ENCODE results near the gene LRRC53. TPM values are rescaled to one million over a fixed set of nuclear protein-coding genes. Genes with fewer than 3 reads are reported as not detected.

The LRRC53 gene
- total RNA-seq, 2 experiments from 2014 or later = not detected

DNA sequence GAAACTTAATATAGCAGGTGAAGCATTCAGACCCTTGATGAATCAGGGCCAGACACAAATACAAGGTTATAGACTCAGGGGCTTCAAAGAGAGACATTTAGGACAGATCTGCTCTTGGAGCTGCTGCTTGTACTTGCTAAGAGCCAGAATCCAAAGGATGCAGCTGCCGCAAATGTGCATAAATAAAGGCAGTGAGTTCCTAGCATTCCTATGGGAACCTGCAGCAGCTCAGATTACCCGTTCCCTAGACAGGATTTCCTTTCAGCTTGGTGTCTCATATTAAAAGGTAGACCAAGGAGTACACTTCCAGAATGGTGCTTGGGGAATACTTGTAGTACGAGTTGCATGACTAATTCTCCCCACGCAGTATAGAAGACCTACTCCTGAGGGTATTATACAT lies 9.7 kb upstream of the LRRC53 start:
- no peaks in the 10 kb centered on the region for H3K36me3 Mint-ChIP-seq (ENCODE audit: low read depth)
- H3K27ac Mint-ChIP-seq = no peak overlapping the region
- no peaks in the 10 kb centered on the region for H3K4me1 Mint-ChIP-seq (ENCODE audit: low read depth)
- POLR2A ChIA-PET = no interaction called here
- H3K4me3 Mint-ChIP-seq = no peak overlapping the region
- intact Hi-C loops (cut with micrococcal nuclease) = no loop called here
- H3K27me3 Mint-ChIP-seq = peaks cover 2% of the 10 kb centered on the region
- TF ChIP-seq, protein P1, sequence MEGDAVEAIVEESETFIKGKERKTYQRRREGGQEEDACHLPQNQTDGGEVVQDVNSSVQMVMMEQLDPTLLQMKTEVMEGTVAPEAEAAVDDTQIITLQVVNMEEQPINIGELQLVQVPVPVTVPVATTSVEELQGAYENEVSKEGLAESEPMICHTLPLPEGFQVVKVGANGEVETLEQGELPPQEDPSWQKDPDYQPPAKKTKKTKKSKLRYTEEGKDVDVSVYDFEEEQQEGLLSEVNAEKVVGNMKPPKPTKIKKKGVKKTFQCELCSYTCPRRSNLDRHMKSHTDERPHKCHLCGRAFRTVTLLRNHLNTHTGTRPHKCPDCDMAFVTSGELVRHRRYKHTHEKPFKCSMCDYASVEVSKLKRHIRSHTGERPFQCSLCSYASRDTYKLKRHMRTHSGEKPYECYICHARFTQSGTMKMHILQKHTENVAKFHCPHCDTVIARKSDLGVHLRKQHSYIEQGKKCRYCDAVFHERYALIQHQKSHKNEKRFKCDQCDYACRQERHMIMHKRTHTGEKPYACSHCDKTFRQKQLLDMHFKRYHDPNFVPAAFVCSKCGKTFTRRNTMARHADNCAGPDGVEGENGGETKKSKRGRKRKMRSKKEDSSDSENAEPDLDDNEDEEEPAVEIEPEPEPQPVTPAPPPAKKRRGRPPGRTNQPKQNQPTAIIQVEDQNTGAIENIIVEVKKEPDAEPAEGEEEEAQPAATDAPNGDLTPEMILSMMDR (IDR thresholded peaks at IDR 0.05) = no peak
- ATAC-seq = no peak
- CTCF ChIA-PET = no interaction called here
- no peak for DNase-seq
- no peaks in the 10 kb centered on the region for H3K9me3 Mint-ChIP-seq

DNA sequence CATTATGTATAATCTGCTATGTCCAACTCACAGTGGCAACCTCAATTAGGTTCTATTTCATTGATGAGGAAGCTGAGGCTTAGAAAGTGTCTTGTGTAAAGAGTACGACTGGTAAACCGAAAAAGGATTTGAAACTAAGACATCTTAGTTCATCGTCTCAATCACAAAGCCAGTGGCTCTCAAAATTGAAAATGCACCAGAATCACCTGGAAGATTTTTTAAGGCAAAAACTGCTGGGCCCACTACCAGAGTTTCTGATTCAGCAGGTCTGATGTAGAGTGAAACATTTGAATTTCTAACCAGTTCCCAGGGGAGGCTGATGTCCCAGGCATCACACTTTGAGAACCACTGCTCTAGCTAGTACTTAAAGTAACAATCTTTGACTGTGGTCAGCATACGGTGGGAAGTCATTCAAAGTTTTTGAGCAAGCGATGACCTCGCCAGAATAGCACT lies 5.2 kb upstream of the LRRC53 start:
- TF ChIP-seq, protein P1 (IDR thresholded peaks at IDR 0.05) = no peak
- ATAC-seq (no peak), DNase-seq (no peak)
- H3K9me3 Mint-ChIP-seq = no peaks in the 10 kb centered on the region
- H3K4me1 Mint-ChIP-seq (ENCODE audit: low read depth) = no peaks in the 10 kb centered on the region
- peaks cover 2% of the 10 kb centered on the region for H3K27me3 Mint-ChIP-seq
- no peak overlapping the region for H3K27ac Mint-ChIP-seq
- intact Hi-C loops (cut with micrococcal nuclease) = no loop called here
- ChIA-PET CTCF (no interaction called here), POLR2A (no interaction called here)
- no peaks in the 10 kb centered on the region for H3K36me3 Mint-ChIP-seq (ENCODE audit: low read depth)
- H3K4me3 Mint-ChIP-seq = no peak overlapping the region

DNA sequence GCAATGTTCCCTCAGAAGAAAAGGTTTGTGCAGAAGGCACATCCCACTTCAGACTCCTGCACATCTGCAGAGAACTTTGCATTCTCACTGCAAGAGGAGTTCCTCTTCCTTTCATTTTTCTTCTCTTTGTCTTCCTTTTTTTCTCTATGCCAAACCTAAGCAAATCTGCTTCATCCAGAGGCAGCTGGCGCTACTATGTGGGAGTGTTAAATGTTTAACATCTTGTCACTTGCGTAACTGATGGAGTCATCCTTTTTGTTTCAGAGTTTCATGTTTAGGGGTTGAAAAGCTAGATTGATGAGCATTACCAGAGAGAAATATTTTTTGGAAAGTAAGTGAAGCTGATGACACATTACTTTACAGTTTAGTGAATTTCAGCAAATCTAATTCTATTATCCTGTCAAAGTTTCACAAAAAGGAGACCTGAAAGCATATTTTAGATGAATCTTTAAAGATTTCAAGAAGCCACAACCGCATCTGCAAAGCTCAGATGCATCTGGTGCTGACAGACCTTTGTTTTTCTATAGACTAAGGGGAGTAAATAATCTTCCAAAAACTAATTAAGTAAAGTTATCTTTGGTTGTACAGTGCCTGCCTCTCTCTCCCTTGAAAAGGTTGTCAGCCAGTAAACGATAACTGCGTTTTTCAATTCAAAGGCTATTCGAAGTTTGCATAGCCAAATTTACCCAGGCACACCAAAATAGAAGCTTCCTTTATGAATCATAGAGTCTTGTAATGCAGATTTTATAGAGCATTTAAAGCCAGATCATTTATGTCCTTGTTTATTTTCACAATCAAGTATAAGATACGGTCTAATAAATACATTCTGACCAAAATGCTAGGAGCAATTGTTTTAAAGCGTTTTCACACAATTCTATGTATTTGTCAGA lies 1.2 kb upstream of the LRRC53 start:
- CTCF ChIA-PET = interaction anchor here (1.0 kb wide), 1 partner anchor 10 kb away, joined by 3 read pairs; no protein-coding TSS in a partner anchor

DNA sequence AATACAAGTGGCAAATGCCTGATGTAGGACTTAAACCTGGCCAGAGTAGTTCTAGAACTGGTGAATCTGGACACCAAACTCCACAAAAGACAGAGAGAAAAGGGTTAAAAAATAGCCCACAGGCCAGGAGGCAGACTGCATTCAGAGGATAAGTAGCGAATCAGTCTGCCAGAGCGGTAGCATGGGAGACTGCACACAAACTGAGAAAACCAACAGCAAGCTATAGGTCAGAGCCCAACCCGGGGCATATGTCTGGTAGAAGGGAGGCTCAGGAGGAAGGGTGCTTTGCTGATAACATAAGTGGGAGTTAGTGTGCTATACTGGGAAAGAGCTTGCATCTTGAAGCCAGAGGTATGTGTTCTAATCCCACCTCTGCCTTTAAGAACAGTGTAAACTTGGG lies 4.0 kb downstream of the LRRC53 start:
- TF ChIP-seq, protein P1 (IDR thresholded peaks at IDR 0.05) = no peak
- Mint-ChIP-seq H3K36me3 (ENCODE audit: low read depth) (no peaks in the 10 kb centered on the region), H3K9me3 (no peaks in the 10 kb centered on the region), H3K27ac (no peak overlapping the region), H3K27me3 (peaks cover 2% of the 10 kb centered on the region), H3K4me3 (no peak overlapping the region), H3K4me1 (ENCODE audit: low read depth) (no peaks in the 10 kb centered on the region)
- intact Hi-C loops (cut with micrococcal nuclease) = no loop called here
- ChIA-PET CTCF (no interaction called here), POLR2A (no interaction called here)
- no peak for ATAC-seq
- no peak for DNase-seq

More for the DNA sequence above, 1.2 kb upstream of the LRRC53 start:
- DNase-seq (no peak), ATAC-seq (no peak)
- no peaks in the 10 kb centered on the region for H3K9me3 Mint-ChIP-seq
- TF ChIP-seq, protein P1 (IDR thresholded peaks at IDR 0.05) = no peak
- no peak overlapping the region for H3K27ac Mint-ChIP-seq
- POLR2A ChIA-PET = no interaction called here
- H3K4me1 Mint-ChIP-seq (ENCODE audit: low read depth) = no peaks in the 10 kb centered on the region
- H3K36me3 Mint-ChIP-seq (ENCODE audit: low read depth) = no peaks in the 10 kb centered on the region
- intact Hi-C loops (cut with micrococcal nuclease) = no loop called here
- H3K4me3 Mint-ChIP-seq = no peak overlapping the region
- peaks cover 2% of the 10 kb centered on the region for H3K27me3 Mint-ChIP-seq

DNA sequence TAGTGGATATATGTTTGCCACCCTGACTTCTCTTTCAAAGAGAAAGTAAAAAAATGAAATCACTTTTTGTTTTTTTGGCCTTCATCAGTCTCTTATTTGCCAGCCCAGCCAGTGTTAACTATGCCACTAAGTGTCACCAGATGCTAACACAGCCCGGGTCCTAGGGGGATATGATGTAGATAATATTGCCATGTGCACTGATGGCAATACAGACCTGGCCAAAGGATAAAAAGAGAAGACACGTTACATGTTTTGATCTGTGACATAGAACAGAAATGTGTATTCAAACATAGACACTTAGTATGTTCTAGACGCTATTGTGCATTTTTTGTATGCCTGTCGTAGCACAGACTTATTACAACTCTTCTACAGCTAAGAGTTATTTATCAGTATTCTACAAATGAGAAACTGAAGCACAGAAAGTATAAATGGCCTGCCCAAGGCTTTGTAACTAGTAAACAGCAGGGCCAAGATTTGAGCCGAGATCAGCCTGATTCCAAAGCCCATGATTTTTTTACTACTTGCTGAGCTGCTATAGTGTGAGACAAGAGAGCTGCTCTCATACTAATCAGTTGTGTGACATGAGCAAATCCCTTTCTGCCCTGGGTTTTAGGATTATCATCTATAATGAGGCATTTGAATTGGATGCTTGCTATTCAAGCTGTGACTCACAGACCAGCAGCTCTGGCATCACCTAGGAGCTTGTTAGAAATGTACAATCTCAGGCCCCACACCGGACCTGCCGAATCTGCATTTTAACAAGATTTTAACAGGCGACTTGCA lies 6.3 kb downstream of the LRRC53 start:
- ATAC-seq (no peak), DNase-seq (no peak)
- H3K27ac Mint-ChIP-seq = no peak overlapping the region
- intact Hi-C loops (cut with micrococcal nuclease) = no loop called here
- POLR2A ChIA-PET = no interaction called here
- H3K4me1 Mint-ChIP-seq (ENCODE audit: low read depth) = no peaks in the 10 kb centered on the region
- TF ChIP-seq, protein P1 (IDR thresholded peaks at IDR 0.05) = no peak
- CTCF ChIA-PET = interaction anchor here (1.3 to 1.8 kb wide), 2 partner anchors 10 to 184 kb away, joined by 3 to 7 read pairs; no protein-coding TSS in a partner anchor
- H3K9me3 Mint-ChIP-seq = no peaks in the 10 kb centered on the region
- H3K4me3 Mint-ChIP-seq = no peak overlapping the region
- no peaks in the 10 kb centered on the region for H3K27me3 Mint-ChIP-seq
- no peaks in the 10 kb centered on the region for H3K36me3 Mint-ChIP-seq (ENCODE audit: low read depth)

All from activated CD8-positive, alpha-beta T cell treated with anti-CD3 and anti-CD28 coated beads for 36 hours (primary cell).